HFFc6 (cell line): Measurements from ENCODE around the gene MAP1B. TPM values are rescaled to one million over a fixed set of nuclear protein-coding genes. Genes with fewer than 3 reads are reported as not detected.

Experiments used
- DNase-seq: peaks from one replicate; pipeline ENCODE4 v3.0.0-alpha.2; 2018
- H3K27ac Mint-ChIP-seq: 2 replicates; pipeline ENCODE4 v1.8.0; 2020; ENCODE audit warnings: mild to moderate bottlenecking, mixed read lengths
- H3K27me3 Mint-ChIP-seq: 2 replicates; pipeline ENCODE4 v1.8.0; 2021; ENCODE audit warnings: mild to moderate bottlenecking, moderate library complexity, mixed read lengths; ENCODE audit not compliant: insufficient read depth
- H3K36me3 Mint-ChIP-seq: 2 replicates; pipeline ENCODE4 v1.8.0; 2021; ENCODE audit warnings: low read depth, mixed read lengths
- H3K4me1 Mint-ChIP-seq: 2 replicates; pipeline ENCODE4 v1.8.0; 2020; ENCODE audit warnings: low read depth, mixed read lengths
- H3K4me3 Mint-ChIP-seq: 2 replicates; pipeline ENCODE4 v1.8.0; 2020; ENCODE audit warnings: mild to moderate bottlenecking, moderate library complexity, mixed read lengths
- H3K9me3 Mint-ChIP-seq: 2 replicates; pipeline ENCODE4 v1.8.0; 2020; ENCODE audit warnings: mild to moderate bottlenecking, mixed read lengths
- total RNA-seq, 6 experiments: library from RNA; stranded (reverse); fragmentation: NEBNext Ultra II Directional; extraction: Animal tissue kit (Norgen Biotek cat#: 25700); gene quantifications; 2 replicates in 1 of 6; 3 replicates in 5 of 6; pipeline ENCODE4 v1.2.3, GENCODE V29; 2021
- TF ChIP-seq, protein P1 (sequence below): fragments of 200-600 bp; sonication (generic); IDR thresholded peaks from 2 replicates; pipeline ENCODE4 v1.5.0; 2021; ENCODE audit warnings: antibody characterized with exemption, mild to moderate bottlenecking

MAP1B gene
- total RNA-seq, 6 experiments from 2014 or later: 164 to 272 (median 235) TPM

DNA sequence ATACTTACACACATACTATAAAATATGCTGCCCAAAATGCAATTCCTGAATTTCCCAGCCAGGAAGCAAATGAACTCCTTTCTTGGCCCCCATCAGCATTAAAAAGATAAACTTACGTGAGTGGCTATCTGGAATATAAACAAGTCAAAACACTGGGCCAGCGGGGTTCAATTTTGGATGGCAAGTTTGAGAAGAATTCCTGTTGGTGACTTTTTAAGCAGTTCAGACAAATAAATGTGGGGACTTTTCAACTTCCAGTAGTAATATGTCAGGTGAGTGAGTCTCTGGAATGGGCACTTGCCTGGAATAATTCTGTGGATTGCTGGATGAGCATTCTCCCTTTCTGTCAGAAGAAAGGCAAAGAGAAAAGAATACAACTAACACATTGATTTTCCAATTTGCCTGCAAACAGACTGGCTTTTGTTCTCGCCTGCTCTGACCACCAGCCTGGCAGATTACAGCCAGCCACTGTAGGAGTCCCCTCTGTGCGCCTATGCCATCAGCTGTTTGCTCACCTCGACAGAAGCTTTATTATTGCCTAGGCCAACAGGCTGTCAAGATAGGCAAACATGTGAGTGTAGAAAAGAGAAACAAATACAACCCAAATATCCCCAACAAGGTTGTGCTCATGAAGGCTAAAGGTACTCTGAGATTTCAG, 134.2 kb downstream of the MAP1B start:
- Mint-ChIP-seq H3K27ac (no peak overlapping the region), H3K9me3 (no peaks in the 10 kb centered on the region), H3K4me1 (peaks cover 31% of the 10 kb centered on the region), H3K27me3 (no peaks in the 10 kb centered on the region), H3K4me3 (no peak overlapping the region), H3K36me3 (peaks cover 5% of the 10 kb centered on the region; the same call in 1 of the 2 replicates)
- DNase-seq: no peak
- TF ChIP-seq, protein P1, sequence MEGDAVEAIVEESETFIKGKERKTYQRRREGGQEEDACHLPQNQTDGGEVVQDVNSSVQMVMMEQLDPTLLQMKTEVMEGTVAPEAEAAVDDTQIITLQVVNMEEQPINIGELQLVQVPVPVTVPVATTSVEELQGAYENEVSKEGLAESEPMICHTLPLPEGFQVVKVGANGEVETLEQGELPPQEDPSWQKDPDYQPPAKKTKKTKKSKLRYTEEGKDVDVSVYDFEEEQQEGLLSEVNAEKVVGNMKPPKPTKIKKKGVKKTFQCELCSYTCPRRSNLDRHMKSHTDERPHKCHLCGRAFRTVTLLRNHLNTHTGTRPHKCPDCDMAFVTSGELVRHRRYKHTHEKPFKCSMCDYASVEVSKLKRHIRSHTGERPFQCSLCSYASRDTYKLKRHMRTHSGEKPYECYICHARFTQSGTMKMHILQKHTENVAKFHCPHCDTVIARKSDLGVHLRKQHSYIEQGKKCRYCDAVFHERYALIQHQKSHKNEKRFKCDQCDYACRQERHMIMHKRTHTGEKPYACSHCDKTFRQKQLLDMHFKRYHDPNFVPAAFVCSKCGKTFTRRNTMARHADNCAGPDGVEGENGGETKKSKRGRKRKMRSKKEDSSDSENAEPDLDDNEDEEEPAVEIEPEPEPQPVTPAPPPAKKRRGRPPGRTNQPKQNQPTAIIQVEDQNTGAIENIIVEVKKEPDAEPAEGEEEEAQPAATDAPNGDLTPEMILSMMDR: no peak

DNA sequence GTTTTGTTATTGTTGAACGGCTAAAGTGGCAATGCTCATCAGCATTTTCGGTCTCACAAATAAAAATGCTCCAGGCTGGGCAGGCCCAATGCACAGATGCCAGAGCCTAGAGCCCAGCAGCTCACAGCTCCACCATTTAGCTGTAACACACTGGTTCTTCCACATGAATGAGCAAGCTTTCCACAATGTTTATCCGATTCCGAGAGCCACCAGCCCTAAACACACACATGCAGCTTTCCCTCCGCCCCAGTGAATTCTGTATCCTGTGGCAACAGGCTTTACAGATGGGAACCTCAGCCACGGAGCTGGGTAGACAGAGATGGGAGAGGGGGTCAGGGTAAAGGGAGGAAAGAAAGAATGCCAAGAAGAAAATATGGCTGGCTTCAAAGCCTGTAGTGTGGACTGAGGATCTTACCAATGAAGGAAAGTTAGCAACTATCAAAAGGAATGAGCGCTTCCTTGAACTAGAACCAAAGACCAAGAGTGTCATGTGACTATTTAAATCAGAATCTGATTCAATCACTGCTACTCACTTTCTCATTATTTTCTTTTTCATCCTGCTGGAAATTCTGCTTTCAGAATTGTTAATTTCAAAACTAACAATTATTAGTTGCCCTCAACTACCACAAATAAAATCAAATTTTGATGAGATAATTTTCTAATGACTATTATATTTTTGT, 135.7 kb downstream of the MAP1B start:
- H3K9me3 Mint-ChIP-seq: no peaks in the 10 kb centered on the region
- no peaks in the 10 kb centered on the region; the same call in 1 of the 2 replicates for H3K36me3 Mint-ChIP-seq
- no peak for DNase-seq
- no peaks in the 10 kb centered on the region for H3K27me3 Mint-ChIP-seq
- no peak overlapping the region for H3K4me3 Mint-ChIP-seq
- peaks cover 42% of the 10 kb centered on the region for H3K4me1 Mint-ChIP-seq
- no peak overlapping the region for H3K27ac Mint-ChIP-seq
- TF ChIP-seq, protein P1: no peak

DNA sequence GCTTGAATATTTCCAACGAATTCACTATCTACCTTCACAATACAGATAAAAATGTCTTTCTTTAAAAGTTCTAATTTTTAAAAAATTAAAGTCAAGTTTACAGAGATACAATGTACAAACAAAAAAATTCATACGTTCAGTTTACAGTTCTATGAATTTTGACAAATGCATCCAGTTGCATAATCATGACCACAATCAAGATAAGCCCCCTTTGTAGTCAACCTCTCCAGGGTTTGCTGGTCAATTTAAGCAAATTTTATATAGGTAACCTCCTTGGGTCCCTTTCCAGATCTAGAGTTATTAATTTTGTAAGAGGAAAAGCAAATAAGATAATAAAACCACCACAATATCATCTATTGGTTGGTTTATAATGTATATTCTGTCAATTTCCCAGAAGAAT, 136.4 kb downstream of the MAP1B start:
- no peak overlapping the region for H3K4me3 Mint-ChIP-seq
- H3K4me1 Mint-ChIP-seq: peaks cover 49% of the 10 kb centered on the region
- TF ChIP-seq, protein P1: no peak
- no peaks in the 10 kb centered on the region for H3K27me3 Mint-ChIP-seq
- no peak for DNase-seq
- H3K9me3 Mint-ChIP-seq: no peaks in the 10 kb centered on the region
- H3K36me3 Mint-ChIP-seq: no peaks in the 10 kb centered on the region
- H3K27ac Mint-ChIP-seq: no peak overlapping the region

DNA sequence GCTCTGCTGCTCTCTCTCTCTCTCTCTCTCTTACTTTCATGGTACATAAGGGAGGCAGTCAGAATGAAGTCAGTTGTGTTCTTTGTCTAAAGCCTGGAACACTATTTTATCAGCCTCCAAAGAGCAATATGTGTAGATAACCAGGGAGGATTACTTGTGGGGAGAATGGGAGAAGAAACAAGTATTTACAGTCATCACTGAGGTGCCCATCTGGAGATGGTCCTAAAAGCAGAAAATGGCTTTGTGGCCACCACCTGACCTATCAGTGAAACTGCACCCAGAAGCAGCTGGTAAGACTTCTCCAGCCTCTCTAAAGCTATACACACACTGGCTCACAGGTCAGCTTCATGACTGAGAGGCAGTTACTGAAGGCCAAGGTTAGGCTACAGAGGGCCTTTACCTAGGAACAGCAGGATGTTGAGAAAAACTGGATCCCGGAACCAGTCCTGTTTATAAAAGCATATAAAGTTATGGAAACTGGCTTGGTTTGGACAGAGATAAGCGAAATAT, 137.6 kb downstream of the MAP1B start:
- Mint-ChIP-seq H3K36me3 (no peaks in the 10 kb centered on the region), H3K27me3 (no peaks in the 10 kb centered on the region), H3K4me3 (no peak overlapping the region), H3K4me1 (peaks cover 55% of the 10 kb centered on the region), H3K9me3 (no peaks in the 10 kb centered on the region), H3K27ac (peak overlapping the region; percentile 23; the same call in 1 of the 2 replicates)
- TF ChIP-seq, protein P1: peak; percentile 74
- peak; percentile 60 for DNase-seq

DNA sequence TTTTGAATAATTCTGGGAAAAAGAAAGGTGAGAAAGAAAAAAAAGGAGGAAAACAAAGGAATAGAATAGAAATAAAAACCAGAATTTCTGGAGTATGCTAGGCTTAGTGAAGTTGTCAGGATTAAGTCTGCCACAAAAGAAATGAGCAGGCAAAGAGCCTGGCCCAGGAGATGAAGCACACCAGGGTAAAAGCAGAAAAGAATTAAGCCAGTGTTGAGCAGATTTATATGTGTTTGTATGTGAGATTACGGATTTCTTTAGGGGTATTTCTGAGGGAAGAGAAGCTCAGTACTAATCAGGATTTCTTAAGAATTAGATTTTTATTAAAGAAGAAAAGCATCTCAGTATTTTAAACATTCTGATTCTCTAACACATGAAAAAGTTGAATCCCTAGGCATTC, 138.3 kb downstream of the MAP1B start:
- Mint-ChIP-seq H3K4me1 (peaks cover 61% of the 10 kb centered on the region), H3K36me3 (no peaks in the 10 kb centered on the region), H3K27ac (peak overlapping the region; percentile 24), H3K9me3 (no peaks in the 10 kb centered on the region), H3K4me3 (no peak overlapping the region), H3K27me3 (no peaks in the 10 kb centered on the region)
- TF ChIP-seq, protein P1: no peak
- no peak for DNase-seq
